Colon (tissue), 2 donors: ENCODE data around the gene CAMKMT.
A peak's percentile ranks its signal among the peaks of the same experiment; 100 is the strongest.
"Not testable (repeated sequence)": the region's sequence is repeated elsewhere in the genome, so short reads cannot be mapped to it uniquely, and the experiment has no call there.

Experiments
- FAIRE-seq: peaks from 2 replicates; lab custom pipeline; 2012; peaks lifted over from hg19 to GRCh38; lab: Jason Lieb, UNC
- donor health status: control.
- donor health status: control.

CAMKMT gene

GRCh38 chr2:44448860-44449527 is 87.2 kb downstream of the CAMKMT start:
- no peak for FAIRE-seq

GRCh38 chr2:44450082-44450481 is 88.3 kb downstream of the CAMKMT start:
- FAIRE-seq: no peak

GRCh38 chr2:44450806-44451205 is 89.1 kb downstream of the CAMKMT start:
- no peak for FAIRE-seq

GRCh38 chr2:44452069-44452583 is 90.4 kb downstream of the CAMKMT start:
- no peak for FAIRE-seq

GRCh38 chr2:44453259-44453658 is 91.5 kb downstream of the CAMKMT start:
- FAIRE-seq: no peak

GRCh38 chr2:44455877-44456276 is 94.1 kb downstream of the CAMKMT start:
- peak; percentile 36 for FAIRE-seq

- FAIRE-seq: no peak
These were observed 95.2 kb downstream of the CAMKMT start for GRCh38 chr2:44456946-44457345.

- FAIRE-seq: no peak
These were observed 98.0 kb downstream of the CAMKMT start for GRCh38 chr2:44459739-44460138.

GRCh38 chr2:44462934-44463849 is 101.4 kb downstream of the CAMKMT start:
- no peak for FAIRE-seq

- no peak for FAIRE-seq
These were observed 102.7 kb downstream of the CAMKMT start for GRCh38 chr2:44464437-44464836.

- no peak for FAIRE-seq
These were observed 108.4 kb downstream of the CAMKMT start for GRCh38 chr2:44470151-44470550.

GRCh38 chr2:44477657-44478414 is 116.1 kb downstream of the CAMKMT start:
- no peak for FAIRE-seq

- peak; percentile 86 for FAIRE-seq
These were observed 117.6 kb downstream of the CAMKMT start for GRCh38 chr2:44479127-44479887.

GRCh38 chr2:44480068-44480467 is 118.3 kb downstream of the CAMKMT start:
- no peak for FAIRE-seq

- no peak for FAIRE-seq
These were observed 125.3 kb downstream of the CAMKMT start for GRCh38 chr2:44487052-44487451.

- no peak for FAIRE-seq
These were observed 129.0 kb downstream of the CAMKMT start for GRCh38 chr2:44490726-44491125.

GRCh38 chr2:44494006-44494405 is 132.3 kb downstream of the CAMKMT start:
- no peak for FAIRE-seq

- no peak for FAIRE-seq
These were observed 133.3 kb downstream of the CAMKMT start for GRCh38 chr2:44495035-44495434.

- FAIRE-seq: no peak
These were observed 133.8 kb downstream of the CAMKMT start for GRCh38 chr2:44495544-44495943.

GRCh38 chr2:44496130-44496529 is 134.4 kb downstream of the CAMKMT start:
- FAIRE-seq: no peak

GRCh38 chr2:44498551-44498950 is 136.8 kb downstream of the CAMKMT start:
- FAIRE-seq: no peak

GRCh38 chr2:44505664-44506063 is 143.9 kb downstream of the CAMKMT start:
- FAIRE-seq: not testable (repeated sequence)
